WTC11 (cell line): ENCODE data around the gene LGALS8. TPM values are rescaled to one million over a fixed set of nuclear protein-coding genes. Genes with fewer than 3 reads are reported as not detected.
A peak's percentile ranks its signal among the peaks of the same experiment; 100 is the strongest.

Experiments
- ATAC-seq: fragments of 200-7000 bp; cut with Tn5 transposase; 2 replicates; pipeline ENCODE4 v1.10.0; 2021; ENCODE audit warnings: mild to moderate bottlenecking, moderate library complexity
- CTCF ChIA-PET: fragments of 300-600 bp; sonication (Branson Sonifier 250); formaldehyde crosslinking; loops from one replicate; lab custom pipeline; 2021; ENCODE audit warnings: antibody characterized with exemption; lab: Charles Lee
- POLR2A ChIA-PET: fragments of 350-600 bp; sonication (Branson Sonifier 250); formaldehyde crosslinking; loops from one replicate; lab custom pipeline; 2021; ENCODE audit warnings: antibody characterized with exemption; lab: Charles Lee
- DNase-seq: peaks from one replicate; pipeline ENCODE4 v3.0.0; 2021; ENCODE audit warnings: low spot score
- H3K27ac Mint-ChIP-seq: 2 replicates; pipeline ENCODE4 v1.8.0; 2021; ENCODE audit warnings: mixed read lengths
- H3K27me3 Mint-ChIP-seq: 2 replicates; pipeline ENCODE4 v1.8.0; 2021; ENCODE audit warnings: low read depth, mild to moderate bottlenecking, moderate library complexity, mixed read lengths
- H3K36me3 Mint-ChIP-seq: 2 replicates; pipeline ENCODE4 v1.8.0; 2021; ENCODE audit warnings: mixed read lengths
- H3K4me1 Mint-ChIP-seq: 2 replicates; pipeline ENCODE4 v1.8.0; 2022; ENCODE audit warnings: mixed read lengths
- H3K4me3 Mint-ChIP-seq: 2 replicates; pipeline ENCODE4 v1.8.0; 2021; ENCODE audit warnings: mild to moderate bottlenecking, moderate library complexity, mixed read lengths
- H3K9me3 Mint-ChIP-seq: 2 replicates; pipeline ENCODE4 v1.8.0; 2021; ENCODE audit warnings: mixed read lengths
- ATF1 ChIP-seq: sonication (generic); formaldehyde crosslinking; IDR thresholded peaks from 2 replicates; pipeline ENCODE4 v1.8.1; 2023; ENCODE audit warnings: mild to moderate bottlenecking, moderate library complexity, missing genetic modification reagents
- ATF3 ChIP-seq: sonication (generic); formaldehyde crosslinking; conservative IDR thresholded peaks from 2 replicates; pipeline ENCODE4 v1.8.1; 2022; ENCODE audit warnings: mild to moderate bottlenecking, missing genetic modification reagents
- CBFB ChIP-seq: sonication (generic); formaldehyde crosslinking; IDR thresholded peaks from 2 replicates; pipeline ENCODE4 v1.8.1; 2022; ENCODE audit warnings: mild to moderate bottlenecking, low read depth, missing genetic modification reagents
- E2F1 ChIP-seq: sonication (generic); formaldehyde crosslinking; IDR thresholded peaks from 2 replicates; pipeline ENCODE4 v1.8.0; 2022; ENCODE audit warnings: mild to moderate bottlenecking, missing genetic modification reagents
- E2F4 ChIP-seq: sonication (generic); formaldehyde crosslinking; IDR thresholded peaks from 2 replicates; pipeline ENCODE4 v1.8.1; 2022; ENCODE audit warnings: low read depth, mild to moderate bottlenecking, moderate library complexity, missing genetic modification reagents, borderline replicate concordance
- ETV6 ChIP-seq: sonication (generic); formaldehyde crosslinking; IDR thresholded peaks from 2 replicates; pipeline ENCODE4 v1.8.1; 2022; ENCODE audit warnings: mild to moderate bottlenecking, missing genetic modification reagents
- FOXP1 ChIP-seq: sonication (generic); formaldehyde crosslinking; IDR thresholded peaks from 2 replicates; pipeline ENCODE4 v1.8.0; 2022; ENCODE audit warnings: missing genetic modification reagents, mild to moderate bottlenecking, moderate library complexity, borderline replicate concordance
- IRF2 ChIP-seq: sonication (generic); formaldehyde crosslinking; IDR thresholded peaks from 2 replicates; pipeline ENCODE4 v1.8.0; 2022; ENCODE audit warnings: low read depth, missing genetic modification reagents, borderline replicate concordance
- MAX ChIP-seq: sonication (generic); formaldehyde crosslinking; IDR thresholded peaks from 2 replicates; pipeline ENCODE4 v1.8.0; 2022; ENCODE audit warnings: mild to moderate bottlenecking, missing genetic modification reagents
- MYBL2 ChIP-seq: sonication (generic); formaldehyde crosslinking; IDR thresholded peaks from 2 replicates; pipeline ENCODE4 v1.8.1; 2023; ENCODE audit warnings: mild to moderate bottlenecking, moderate library complexity, missing genetic modification reagents
- NFATC4 ChIP-seq: fragments of 250-450 bp; sonication (Bioruptor Pico); IDR thresholded peaks from 2 replicates; pipeline ENCODE4 v1.9.0; 2021; ENCODE audit warnings: mild to moderate bottlenecking
- SMAD3 ChIP-seq: sonication (generic); formaldehyde crosslinking; IDR thresholded peaks from 2 replicates; pipeline ENCODE4 v1.8.0; 2022; ENCODE audit warnings: missing genetic modification reagents, mild to moderate bottlenecking, borderline replicate concordance
- USF2 ChIP-seq: sonication (generic); formaldehyde crosslinking; IDR thresholded peaks from 2 replicates; pipeline ENCODE4 v1.8.1; 2023; ENCODE audit warnings: mild to moderate bottlenecking, missing genetic modification reagents, moderate library complexity
- ZNF138 ChIP-seq: sonication (generic); formaldehyde crosslinking; conservative IDR thresholded peaks from 2 replicates; pipeline ENCODE4 v1.8.1; 2022; ENCODE audit warnings: mild to moderate bottlenecking, moderate library complexity, missing genetic modification reagents
- ZNF219 ChIP-seq: sonication (generic); formaldehyde crosslinking; IDR thresholded peaks from 2 replicates; pipeline ENCODE4 v1.8.0; 2023; ENCODE audit warnings: missing genetic modification reagents, mild to moderate bottlenecking, borderline replicate concordance
- ZNF281 ChIP-seq: sonication (generic); formaldehyde crosslinking; IDR thresholded peaks from 2 replicates; pipeline ENCODE4 v1.8.0; 2023; ENCODE audit warnings: mild to moderate bottlenecking, missing genetic modification reagents
- ZNF512 ChIP-seq: sonication (generic); formaldehyde crosslinking; IDR thresholded peaks from 2 replicates; pipeline ENCODE4 v1.8.1; 2022; ENCODE audit warnings: missing genetic modification reagents, borderline replicate concordance
- total RNA-seq: library from RNA; stranded (reverse); gene quantifications from 3 replicates; pipeline ENCODE4 v1.2.3, GENCODE V29; 2021

Gene LGALS8
- total RNA-seq, 1 experiment from 2014 or later, result 8.6 TPM

- POLR2A ChIA-PET, result no interaction called here
- no peak for ATAC-seq
Measured at GRCh38 chr1:236492378-236492777, 31.4 kb upstream of the LGALS8 start.

GRCh38 chr1:236494082-236494481, 29.7 kb upstream of the LGALS8 start:
- DNase-seq (no peak), ATAC-seq (no peak)
- Mint-ChIP-seq H3K27ac (peak overlapping the region; percentile 1; the same call in 1 of the 2 replicates), H3K4me1 (peaks cover 21% of the 10 kb centered on the region), H3K36me3 (no peaks in the 10 kb centered on the region), H3K9me3 (no peaks in the 10 kb centered on the region), H3K27me3 (no peaks in the 10 kb centered on the region), H3K4me3 (no peak overlapping the region)
- ChIA-PET CTCF (no interaction called here), POLR2A (no interaction called here)
- TF ChIP-seq MYBL2 (CRISPR knock-in tag), result no peak
- no peak for TF ChIP-seq USF2 (CRISPR knock-in tag)
- no peak for TF ChIP-seq IRF2
- no peak for TF ChIP-seq FOXP1
- TF ChIP-seq MAX, result no peak
- TF ChIP-seq ZNF512, result no peak
- no peak for TF ChIP-seq ETV6
- TF ChIP-seq E2F4 (CRISPR knock-in tag), result no peak
- no peak for TF ChIP-seq CBFB (CRISPR knock-in tag)
- no peak for TF ChIP-seq SMAD3 (CRISPR knock-in tag)

More at GRCh38 chr1:236492378-236492777, 31.4 kb upstream of the LGALS8 start:
- H3K4me3 Mint-ChIP-seq, result no peak overlapping the region
- no peaks in the 10 kb centered on the region for H3K9me3 Mint-ChIP-seq
- CTCF ChIA-PET, result no interaction called here
- H3K27ac Mint-ChIP-seq, result no peak overlapping the region
- DNase-seq, result no peak
- H3K36me3 Mint-ChIP-seq, result no peaks in the 10 kb centered on the region
- H3K4me1 Mint-ChIP-seq, result peaks cover 22% of the 10 kb centered on the region
- H3K27me3 Mint-ChIP-seq, result no peaks in the 10 kb centered on the region
- TF ChIP-seq ZNF512 (no peak), ZNF138 (CRISPR knock-in tag) (no peak), SMAD3 (CRISPR knock-in tag) (no peak), ZNF281 (no peak), ATF3 (CRISPR knock-in tag) (no peak), USF2 (CRISPR knock-in tag) (no peak), NFATC4 (CRISPR knock-in tag) (no peak), ZNF219 (CRISPR knock-in tag) (no peak), ATF1 (CRISPR knock-in tag) (no peak), E2F1 (CRISPR knock-in tag) (no peak)
